ENCODE data around the gene AFM. TPM values are rescaled to one million over a fixed set of nuclear protein-coding genes. Genes with fewer than 3 reads are reported as not detected.

The AFM gene, protein sequence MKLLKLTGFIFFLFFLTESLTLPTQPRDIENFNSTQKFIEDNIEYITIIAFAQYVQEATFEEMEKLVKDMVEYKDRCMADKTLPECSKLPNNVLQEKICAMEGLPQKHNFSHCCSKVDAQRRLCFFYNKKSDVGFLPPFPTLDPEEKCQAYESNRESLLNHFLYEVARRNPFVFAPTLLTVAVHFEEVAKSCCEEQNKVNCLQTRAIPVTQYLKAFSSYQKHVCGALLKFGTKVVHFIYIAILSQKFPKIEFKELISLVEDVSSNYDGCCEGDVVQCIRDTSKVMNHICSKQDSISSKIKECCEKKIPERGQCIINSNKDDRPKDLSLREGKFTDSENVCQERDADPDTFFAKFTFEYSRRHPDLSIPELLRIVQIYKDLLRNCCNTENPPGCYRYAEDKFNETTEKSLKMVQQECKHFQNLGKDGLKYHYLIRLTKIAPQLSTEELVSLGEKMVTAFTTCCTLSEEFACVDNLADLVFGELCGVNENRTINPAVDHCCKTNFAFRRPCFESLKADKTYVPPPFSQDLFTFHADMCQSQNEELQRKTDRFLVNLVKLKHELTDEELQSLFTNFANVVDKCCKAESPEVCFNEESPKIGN
- not detected for total RNA-seq

GRCh38 chr4:73481358-73481757 is at the start of gene AFM:
Gene AFM, plus strand, starts transcription at chr4:73481745. Its CDS starts 31 bp downstream, at chr4:73481776.

GRCh38 chr4:73435984-73436383 is 45.6 kb upstream of the AFM start, which contains the start of gene AFP:
Gene AFP, plus strand, starts transcription at chr4:73436221. Its CDS starts 42 bp downstream, at chr4:73436263.

Small RNA genes lying within 50 kb of the gene (small RNA-seq; reads per million reads assigned to genes)
- not detected for gene AC074250.1

Other genes with a start within 250 kb of the AFM start
- gene ANKRD17, start 222.9 kb upstream of the AFM start, total RNA-seq: 103 TPM
- 0.46 TPM for gene ALB, start 77.5 kb upstream of the AFM start, total RNA-seq
- not detected for gene AFP, start 45.5 kb upstream of the AFM start, total RNA-seq
- gene RASSF6, start 138.7 kb downstream of the AFM start, total RNA-seq: 0.23 TPM